GM23338 (cell line): ENCODE results near the gene C2CD4D.
A peak's percentile ranks its signal among the peaks of the same experiment; 100 is the strongest.

ENCODE experiments used
- CREB1 ChIP-seq: fragments of 250-450 bp; sonication (Bioruptor Pico); IDR thresholded peaks from 2 replicates; pipeline ENCODE4 v1.5.0; 2020; ENCODE audit warnings: low read depth, mild to moderate bottlenecking, moderate library complexity
- CTCF ChIP-seq, 2 experiments: fragments of 200-600 bp in 1 of 2; sonication (generic) in 1 of 2; conservative IDR thresholded peaks; 2 replicates each; pipeline versions ENCODE4 v1.5.1 to v1.6.1; 2016 to 2017; ENCODE audit warnings: antibody characterized with exemption in 2 of 2, low read depth in 2 of 2, mild to moderate bottlenecking in 2 of 2, moderate library complexity in 1 of 2
- ETS1 ChIP-seq: IDR thresholded peaks from 2 replicates; pipeline ENCODE4 v1.6.1; 2016; ENCODE audit warnings: antibody characterized with exemption
- EZH2 ChIP-seq: fragments of 200-600 bp; sonication (generic); IDR thresholded peaks from one replicate; pipeline ENCODE4 v1.8.0; 2017; ENCODE audit warnings: antibody characterized with exemption, mild to moderate bottlenecking, low read depth; ENCODE audit not compliant: unreplicated experiment
- EZH2phosphoT487 ChIP-seq: fragments of 200-600 bp; sonication (generic); IDR thresholded peaks from one replicate; pipeline ENCODE4 v1.8.1; 2018; ENCODE audit warnings: antibody characterized with exemption; ENCODE audit not compliant: unreplicated experiment
- JUNB ChIP-seq: IDR thresholded peaks from one replicate; pipeline ENCODE4 v1.6.1; 2016; ENCODE audit warnings: antibody characterized with exemption; ENCODE audit not compliant: unreplicated experiment
- NANOG ChIP-seq: IDR thresholded peaks from 2 replicates; pipeline ENCODE4 v1.6.1; 2016; ENCODE audit warnings: antibody characterized with exemption, borderline replicate concordance
- POLR2AphosphoS5 ChIP-seq: IDR thresholded peaks from 2 replicates; pipeline ENCODE4 v1.6.1; 2016; ENCODE audit warnings: antibody characterized with exemption, low read depth
- REST ChIP-seq: IDR thresholded peaks from one replicate; pipeline ENCODE4 v1.6.1; 2018; ENCODE audit warnings: antibody characterized with exemption; ENCODE audit not compliant: unreplicated experiment
- STAT1 ChIP-seq: IDR thresholded peaks from one replicate; pipeline ENCODE4 v1.6.1; 2016; ENCODE audit warnings: antibody characterized with exemption; ENCODE audit not compliant: unreplicated experiment
- ZNF114 ChIP-seq: fragments of 250-450 bp; sonication (Bioruptor Pico); IDR thresholded peaks from 2 replicates; pipeline ENCODE4 v1.5.0; 2020; ENCODE audit warnings: mild to moderate bottlenecking, moderate library complexity
- ZNF331 ChIP-seq: fragments of 250-450 bp; sonication (Bioruptor Pico); IDR thresholded peaks from 2 replicates; pipeline ENCODE4 v1.5.0; 2020; ENCODE audit warnings: low read depth, mild to moderate bottlenecking, moderate library complexity

DNA sequence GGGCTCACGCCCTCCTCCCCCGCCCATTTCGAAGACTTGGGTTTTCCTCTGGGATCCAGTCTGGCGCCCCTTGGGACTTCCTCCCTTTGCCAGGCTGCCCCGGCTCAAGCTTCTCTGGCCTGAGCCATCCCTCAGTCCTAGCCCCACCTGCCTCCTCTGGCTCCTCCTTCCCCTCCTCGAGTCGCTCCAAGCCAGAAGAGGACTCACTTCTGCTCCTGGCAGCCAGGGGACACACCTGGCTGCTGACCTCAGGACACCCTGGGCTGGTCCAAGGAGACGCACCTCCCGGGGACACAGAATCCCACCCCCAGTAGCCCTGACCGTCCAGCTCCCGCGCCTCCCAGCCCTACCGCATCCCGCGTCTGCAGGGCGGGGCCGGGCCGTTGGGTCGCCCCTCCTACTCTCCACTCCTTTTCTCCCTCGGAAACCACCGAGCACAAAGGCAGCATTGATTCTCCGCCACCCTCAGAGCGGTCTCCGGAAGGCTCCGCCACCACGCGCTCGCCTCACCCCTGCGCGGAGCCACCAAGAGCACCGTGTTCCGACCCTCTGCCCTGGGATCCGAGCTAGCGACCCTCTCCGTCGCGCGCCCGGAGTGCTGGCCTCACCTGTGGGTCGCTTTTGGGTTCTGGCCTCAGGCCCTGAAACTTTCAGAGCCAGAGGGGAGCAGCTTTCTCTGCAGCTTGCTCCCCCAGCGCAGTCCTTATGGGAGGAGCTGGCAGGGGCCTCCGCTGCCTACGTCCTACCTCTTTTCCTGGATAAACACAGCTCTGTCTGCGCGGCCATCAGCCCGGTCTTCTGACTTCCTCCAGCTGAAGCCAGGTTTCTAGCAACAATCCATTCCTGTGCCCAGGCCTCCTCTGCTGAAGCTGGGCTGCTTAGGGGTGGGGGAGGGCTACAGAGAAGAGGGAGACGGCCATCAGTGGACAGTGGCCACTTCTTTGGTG, at the start of gene C2CD4D:
- 0 out of 4 replicates have a peak, but pooled peaks of 1 of the 2 experiments have one; percentile 14 for TF ChIP-seq CTCF (conservative IDR thresholded peaks at IDR 0.05; ENCODE audit: low read depth in 2 of 2)
- TF ChIP-seq EZH2: no peak
- 0 out of 2 replicates have a peak, but pooled peaks have one; percentile 18 for TF ChIP-seq CREB1 (CRISPR knock-in tag)
- no peak for TF ChIP-seq REST
- peak; percentile 86 for TF ChIP-seq POLR2AphosphoS5
- TF ChIP-seq ZNF331 (CRISPR knock-in tag): no peak
- no peak for TF ChIP-seq EZH2phosphoT487
- TF ChIP-seq STAT1: no peak
- TF ChIP-seq JUNB: no peak
- TF ChIP-seq ZNF114 (CRISPR knock-in tag): no peak
- peak; percentile 45; the same call in 1 of the 2 replicates for TF ChIP-seq ETS1
- no peak for TF ChIP-seq NANOG
